A549 (cell line): ENCODE results near the gene COL3A1. TPM values are rescaled to one million over a fixed set of nuclear protein-coding genes. Genes with fewer than 3 reads are reported as not detected.

Experiments
- ATAC-seq, 2 experiments: fragments of 200-7000 bp in 1 of 2; fragments of >200 bp in 1 of 2; cut with Nextera tagmentation in 1 of 2; cut with Tn5 transposase in 1 of 2; 3 replicates each; pipeline versions ENCODE4 v1.8.0 to v1.9.1; 2018 to 2020; ENCODE audit warnings: mild to moderate bottlenecking in 1 of 2, moderate library complexity in 1 of 2
- CTCF ChIA-PET: fragments of 300-600 bp; sonication (Branson Sonifier 250); formaldehyde crosslinking; extraction: SDS; loops from one replicate; lab custom pipeline; 2021; ENCODE audit warnings: antibody characterized with exemption, inconsistent platforms; lab: Yijun Ruan, JAX
- POLR2A ChIA-PET: fragments of 350-600 bp; formaldehyde crosslinking; extraction: SDS; loops from one replicate; lab custom pipeline; 2021; ENCODE audit warnings: antibody characterized with exemption, inconsistent platforms; lab: Yijun Ruan, JAX
- DNase-seq, 2 experiments: peaks; one replicate each; pipeline versions ENCODE4 v3.0.0 to v3.0.0-alpha.2; 2011 to 2016; ENCODE audit warnings: low read depth in 1 of 2, low spot score in 1 of 2
- FAIRE-seq: peaks from 2 replicates; lab custom pipeline; 2011; peaks lifted over from hg19 to GRCh38; lab: Jason Lieb, UNC
- H3K27ac ChIP-seq, 2 experiments: fragments of >200 bp; sonication (Bioruptor Twin); formaldehyde crosslinking; 3 replicates each; pipeline ENCODE4 v1.5.1; 2016 to 2017
- H3K4me1 ChIP-seq: fragments of >200 bp; sonication (Bioruptor Twin); formaldehyde crosslinking; 3 replicates; pipeline ENCODE4 v1.6.1; 2016
- H3K4me2 ChIP-seq: fragments of >200 bp; sonication (Bioruptor Twin); formaldehyde crosslinking; 3 replicates; pipeline ENCODE4 v1.6.1; 2016
- H3K4me3 ChIP-seq: fragments of >200 bp; sonication (Bioruptor Twin); formaldehyde crosslinking; 3 replicates; pipeline ENCODE4 v1.5.1; 2016
- H3K9me3 ChIP-seq: fragments of >200 bp; sonication (Bioruptor Twin); formaldehyde crosslinking; 3 replicates; pipeline ENCODE4 v1.6.1; 2016
- BHLHE40 ChIP-seq: IDR thresholded peaks from 2 replicates; pipeline ENCODE4 v1.6.1; 2012; ENCODE audit warnings: low read depth, low read length, inconsistent platforms
- CBX8 ChIP-seq: fragments of 200-600 bp; sonication (generic); IDR thresholded peaks from 2 replicates; pipeline ENCODE4 v1.6.1; 2016
- CHD2 ChIP-seq: fragments of 150-350 bp; IDR thresholded peaks from 2 replicates; pipeline ENCODE4 v1.6.1; 2014; ENCODE audit warnings: low read length; ENCODE audit not compliant: partially characterized antibody
- EHF ChIP-seq: fragments of 250-450 bp; sonication (Bioruptor Pico); IDR thresholded peaks from 2 replicates; pipeline ENCODE4 v1.5.0; 2020; ENCODE audit warnings: mild to moderate bottlenecking
- EHMT2 ChIP-seq: fragments of 200-600 bp; sonication (generic); IDR thresholded peaks from 2 replicates; pipeline ENCODE4 v1.6.1; 2016; ENCODE audit warnings: antibody characterized with exemption, low read depth, mild to moderate bottlenecking, moderate library complexity
- ESRRA ChIP-seq: fragments of 150-350 bp; IDR thresholded peaks from 2 replicates; pipeline ENCODE4 v1.6.1; 2014; ENCODE audit warnings: mild to moderate bottlenecking, low read length, borderline replicate concordance
- GATA3 ChIP-seq: IDR thresholded peaks from 2 replicates; pipeline ENCODE4 v1.6.1; 2012; ENCODE audit warnings: borderline replicate concordance
- HDAC2 ChIP-seq: fragments of 200-600 bp; sonication (generic); IDR thresholded peaks from 2 replicates; pipeline ENCODE4 v1.6.1; 2016
- HOXA7 ChIP-seq: fragments of 250-450 bp; sonication (Bioruptor Pico); IDR thresholded peaks from 2 replicates; pipeline ENCODE4 v1.5.0; 2020; ENCODE audit warnings: mild to moderate bottlenecking, moderate library complexity
- HOXB13 ChIP-seq: fragments of 250-450 bp; sonication (Bioruptor Pico); IDR thresholded peaks from 2 replicates; pipeline ENCODE4 v1.5.0; 2020; ENCODE audit warnings: low read depth, mild to moderate bottlenecking, moderate library complexity
- JUN ChIP-seq, 2 experiments: fragments of >200 bp; sonication (Bioruptor Twin); formaldehyde crosslinking; IDR thresholded peaks; 2 replicates in 1 of 2; 3 replicates in 1 of 2; pipeline ENCODE4 v1.6.1; 2016 to 2017
- JUNB ChIP-seq: fragments of >200 bp; sonication (Bioruptor Twin); formaldehyde crosslinking; IDR thresholded peaks from 2 replicates; pipeline ENCODE4 v1.6.1; 2016
- KDM5A ChIP-seq: fragments of 200-600 bp; sonication (generic); IDR thresholded peaks from 2 replicates; pipeline ENCODE4 v1.6.1; 2016; ENCODE audit warnings: antibody characterized with exemption, mild to moderate bottlenecking
- MAFK ChIP-seq: fragments of 450-650 bp; IDR thresholded peaks from 2 replicates; pipeline ENCODE4 v1.6.1; 2014; ENCODE audit not compliant: partially characterized antibody
- MAZ ChIP-seq: fragments of 150-350 bp; IDR thresholded peaks from 2 replicates; pipeline ENCODE4 v1.6.1; 2014; ENCODE audit warnings: antibody characterized with exemption, low read depth, low read length, borderline replicate concordance
- PHF8 ChIP-seq: fragments of 200-600 bp; sonication (generic); IDR thresholded peaks from 2 replicates; pipeline ENCODE4 v1.6.1; 2016; ENCODE audit warnings: low read depth, mild to moderate bottlenecking, antibody characterized with exemption, moderate library complexity, borderline replicate concordance
- POLR2AphosphoS2 ChIP-seq: conservative IDR thresholded peaks from 2 replicates; pipeline ENCODE4 v1.6.1; 2012; ENCODE audit warnings: low read length, improper control_type of control experiment, inconsistent platforms
- RARB ChIP-seq: fragments of 250-450 bp; sonication (Bioruptor Pico); IDR thresholded peaks from 2 replicates; pipeline ENCODE4 v1.8.0; 2021; ENCODE audit warnings: mild to moderate bottlenecking, moderate library complexity
- RNF2 ChIP-seq: fragments of 200-600 bp; sonication (generic); IDR thresholded peaks from 2 replicates; pipeline ENCODE4 v1.6.1; 2016; ENCODE audit warnings: low read depth, mild to moderate bottlenecking, antibody characterized with exemption, moderate library complexity, borderline replicate concordance
- SREBF2 ChIP-seq: fragments of 450-650 bp; IDR thresholded peaks from 2 replicates; pipeline ENCODE4 v1.6.1; 2014; ENCODE audit warnings: mild to moderate bottlenecking, moderate library complexity
- ZC3H11A ChIP-seq: fragments of 450-650 bp; IDR thresholded peaks from 2 replicates; pipeline ENCODE4 v1.6.1; 2014; ENCODE audit warnings: antibody characterized with exemption, mild to moderate bottlenecking
- ZSCAN20 ChIP-seq: fragments of 250-450 bp; sonication (Bioruptor Pico); IDR thresholded peaks from 2 replicates; pipeline ENCODE4 v1.8.0; 2022; ENCODE audit warnings: mild to moderate bottlenecking, moderate library complexity
- whole genome bisulfite sequencing: methylation state at CpG from one replicate; pipeline ENCODE4 v1.1.6; 2017; ENCODE audit errors: missing lambda C conversion rate; 5-methylcytosine and 5-hydroxymethylcytosine counted together
- polyA plus RNA-seq, 4 experiments: library from polyadenylated mRNA; depleted of rRNA in 3 of 4; stranded (reverse); fragments of >200 nt; fragmentation: RNase III in 1 of 4; extraction: RNeasy Plus Mini Kit Qiagen cat#74134 plus additional on column Dnase treatment in 1 of 4; gene quantifications; 2 replicates in 3 of 4; 3 replicates in 1 of 4; pipeline ENCODE4 v1.2.3, GENCODE V29; 2011 to 2017
- TF ChIP-seq, protein P1 (sequence below): fragments of >200 bp; sonication (Bioruptor Twin); formaldehyde crosslinking; IDR thresholded peaks from 2 replicates; pipeline ENCODE4 v1.6.1; 2016
- TF ChIP-seq, protein P2 (sequence below): IDR thresholded peaks from 2 replicates; pipeline ENCODE4 v1.6.1; 2012
- TF ChIP-seq, protein P3 (sequence below): fragments of >200 bp; sonication (Bioruptor Twin); formaldehyde crosslinking; IDR thresholded peaks from 3 replicates; pipeline ENCODE4 v1.6.1; 2016

The COL3A1 gene
- polyA plus RNA-seq, 2 of the 4 experiments (the other 2 are of a cell fraction) = 0.70 to 3.2 TPM

DNA sequence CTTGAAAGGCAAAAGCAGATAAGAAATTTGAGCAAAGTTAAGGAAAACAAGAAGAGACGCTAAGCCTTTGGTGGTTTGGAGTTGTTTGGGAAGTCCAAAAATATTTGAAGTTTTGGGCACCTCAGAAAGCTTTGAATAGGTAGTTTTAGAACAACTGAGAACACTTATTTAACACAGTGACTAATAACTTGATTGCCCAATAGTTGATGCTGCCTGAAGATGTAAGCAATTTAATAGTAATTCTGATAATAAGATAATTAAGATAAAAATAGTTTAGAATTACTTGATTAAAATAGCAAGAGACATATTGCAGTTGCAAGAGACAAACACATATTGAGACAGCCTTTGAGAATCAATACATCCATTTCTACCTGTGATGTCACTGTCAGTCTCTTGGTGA is 16.5 kb upstream of the COL3A1 start:
- WGBS = 84% methylated on average over 1 of the region's 1 CpG
- Histone ChIP-seq H3K4me1 (no peaks in the 10 kb centered on the region), H3K27ac (no peak overlapping the region), H3K4me2 (no peak overlapping the region), H3K9me3 (no peaks in the 10 kb centered on the region), H3K4me3 (no peak overlapping the region)
- ChIA-PET POLR2A (no interaction called here), CTCF (no interaction called here)
- FAIRE-seq (no peak), ATAC-seq (no peak), DNase-seq (no peak)
- TF ChIP-seq ZC3H11A (no peak), PHF8 (no peak), ZSCAN20 (CRISPR knock-in tag) (no peak), ESRRA (no peak), BHLHE40 (no peak), HOXA7 (CRISPR knock-in tag) (no peak), MAZ (no peak), RNF2 (no peak), MAFK (no peak)
- TF ChIP-seq, protein P1, sequence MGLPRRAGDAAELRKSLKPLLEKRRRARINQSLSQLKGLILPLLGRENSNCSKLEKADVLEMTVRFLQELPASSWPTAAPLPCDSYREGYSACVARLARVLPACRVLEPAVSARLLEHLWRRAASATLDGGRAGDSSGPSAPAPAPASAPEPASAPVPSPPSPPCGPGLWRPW = no peak
- TF ChIP-seq, protein P2, sequence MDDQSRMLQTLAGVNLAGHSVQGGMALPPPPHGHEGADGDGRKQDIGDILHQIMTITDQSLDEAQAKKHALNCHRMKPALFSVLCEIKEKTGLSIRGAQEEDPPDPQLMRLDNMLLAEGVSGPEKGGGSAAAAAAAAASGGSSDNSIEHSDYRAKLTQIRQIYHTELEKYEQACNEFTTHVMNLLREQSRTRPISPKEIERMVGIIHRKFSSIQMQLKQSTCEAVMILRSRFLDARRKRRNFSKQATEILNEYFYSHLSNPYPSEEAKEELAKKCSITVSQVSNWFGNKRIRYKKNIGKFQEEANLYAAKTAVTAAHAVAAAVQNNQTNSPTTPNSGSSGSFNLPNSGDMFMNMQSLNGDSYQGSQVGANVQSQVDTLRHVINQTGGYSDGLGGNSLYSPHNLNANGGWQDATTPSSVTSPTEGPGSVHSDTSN = no peak

DNA sequence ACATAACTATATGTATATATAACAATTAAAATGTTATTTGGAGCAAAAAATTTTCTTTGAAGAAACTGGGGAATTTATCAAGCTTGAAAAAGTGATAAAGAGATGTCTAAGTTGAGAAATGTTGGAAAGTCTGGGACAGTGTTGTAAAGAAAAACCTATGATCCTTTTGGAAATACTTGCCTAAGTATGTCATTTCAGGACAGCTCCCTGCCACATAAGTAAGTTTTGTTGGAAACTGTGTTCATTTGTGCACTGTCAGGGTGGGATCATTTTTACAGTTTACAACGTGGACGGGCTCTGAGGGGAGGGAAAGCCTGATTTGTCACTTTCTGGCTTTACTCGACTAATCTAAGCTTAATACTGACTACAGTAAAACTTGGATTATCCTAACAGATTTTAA is 10.4 kb upstream of the COL3A1 start:
- TF ChIP-seq HOXB13 (CRISPR knock-in tag) = no peak
- TF ChIP-seq HDAC2 = no peak
- no peak for TF ChIP-seq EHMT2
- TF ChIP-seq CBX8 = no peak
- no peak for TF ChIP-seq POLR2AphosphoS2
- TF ChIP-seq MAFK = no peak
- TF ChIP-seq GATA3 = no peak
- TF ChIP-seq KDM5A = no peak
- TF ChIP-seq HOXA7 (CRISPR knock-in tag) = no peak
- no peak for TF ChIP-seq EHF (CRISPR knock-in tag)
- no peak for TF ChIP-seq SREBF2
- TF ChIP-seq CHD2 = no peak
- TF ChIP-seq ZSCAN20 (CRISPR knock-in tag) = no peak
- TF ChIP-seq JUNB = no peak
- no peak for TF ChIP-seq RARB (CRISPR knock-in tag)
- TF ChIP-seq, protein P1 = no peak
- no peak for TF ChIP-seq JUN (IDR thresholded peaks at IDR 0.05)
- TF ChIP-seq, protein P3, sequence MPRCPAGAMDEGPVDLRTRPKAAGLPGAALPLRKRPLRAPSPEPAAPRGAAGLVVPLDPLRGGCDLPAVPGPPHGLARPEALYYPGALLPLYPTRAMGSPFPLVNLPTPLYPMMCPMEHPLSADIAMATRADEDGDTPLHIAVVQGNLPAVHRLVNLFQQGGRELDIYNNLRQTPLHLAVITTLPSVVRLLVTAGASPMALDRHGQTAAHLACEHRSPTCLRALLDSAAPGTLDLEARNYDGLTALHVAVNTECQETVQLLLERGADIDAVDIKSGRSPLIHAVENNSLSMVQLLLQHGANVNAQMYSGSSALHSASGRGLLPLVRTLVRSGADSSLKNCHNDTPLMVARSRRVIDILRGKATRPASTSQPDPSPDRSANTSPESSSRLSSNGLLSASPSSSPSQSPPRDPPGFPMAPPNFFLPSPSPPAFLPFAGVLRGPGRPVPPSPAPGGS = no peak
- no peak for TF ChIP-seq PHF8
- ATAC-seq (no peak), FAIRE-seq (no peak), DNase-seq (no peak)
- Histone ChIP-seq H3K4me1 (0 out of 3 replicates have a peak, but pooled peaks cover under 1% of the 10 kb centered on the region), H3K4me3 (no peak overlapping the region), H3K9me3 (no peaks in the 10 kb centered on the region), H3K27ac (no peak overlapping the region), H3K4me2 (no peak overlapping the region)
- CTCF ChIA-PET = no interaction called here
- POLR2A ChIA-PET = no interaction called here
- WGBS = 65% methylated on average over 3 of the region's 3 CpGs
